ENCODE results near the gene FBXO15.

FBXO15 gene

GRCh38 chr18:74178884-74179283 is 31.2 kb upstream of the FBXO15 start:
- Histone ChIP-seq H3K9me3 (replicated peaks in 1 of 2; ENCODE audit: control insufficient read depth in 2 of 2, insufficient read depth in 1 of 2, low read depth in 1 of 2, low read length in 2 of 2) (peaks cover 0 to 1% of the 10 kb centered on the region in 2 donors), H3K14ac (ENCODE audit: low read length) (no peak overlapping the region), H3K79me1 (ENCODE audit: low read depth, low read length) (no peaks in the 10 kb centered on the region), H3K18ac (ENCODE audit: low read length) (no peak overlapping the region), H2BK15ac (ENCODE audit: low read length) (no peak overlapping the region), H3K4me2 (ENCODE audit: insufficient read depth, low read length, poor library complexity, severe bottlenecking) (no peak overlapping the region), H3K9ac (ENCODE audit: low read depth, low read length, poor library complexity) (no peak overlapping the region), H4K8ac (ENCODE audit: low read depth, low read length) (no peak overlapping the region), H3K27me3 (ENCODE audit: control insufficient read depth in 3 of 3, insufficient read depth in 3 of 3, low read depth in 1 of 3, low read length in 3 of 3) (peaks cover 0 to 39% (median 0%) of the 10 kb centered on the region in 3 experiments), H2AFZ (ENCODE audit: low read length) (no peak overlapping the region), H3K4ac (ENCODE audit: low read length) (no peak overlapping the region), H3K27ac (replicated peaks; ENCODE audit: low read length) (no peak overlapping the region), H3K36me3 (replicated peaks in 1 of 2; ENCODE audit: control insufficient read depth in 2 of 2, insufficient read depth in 2 of 2, low read length in 2 of 2) (no peaks in the 10 kb centered on the region), H3K23ac (ENCODE audit: low read depth, low read length, poor library complexity) (no peak overlapping the region), H3K4me3 (ENCODE audit: low read length in 2 of 2) (no peak overlapping the region), H2AK5ac (ENCODE audit: low read depth, low read length) (no peak overlapping the region), H2BK5ac (ENCODE audit: low read length) (no peak overlapping the region), H2BK120ac (ENCODE audit: low read depth, low read length) (no peak overlapping the region), H2BK12ac (ENCODE audit: low read length) (no peak overlapping the region), H4K91ac (ENCODE audit: low read depth, low read length, poor library complexity) (no peak overlapping the region), H3K4me1 (ENCODE audit: control insufficient read depth in 2 of 2, insufficient read depth in 1 of 2, low read depth in 1 of 2, low read length in 2 of 2) (no peaks in the 10 kb centered on the region)
- no peak for DNase-seq (ENCODE audit: low spot score)
- no CpG with 5 or more reads among the region's 1 CpG for WGBS, 2 donors (ENCODE audit: extremely low coverage in 2 of 2, insufficient read length in 2 of 2, insufficient replicate concordance in 1 of 2)

DNA sequence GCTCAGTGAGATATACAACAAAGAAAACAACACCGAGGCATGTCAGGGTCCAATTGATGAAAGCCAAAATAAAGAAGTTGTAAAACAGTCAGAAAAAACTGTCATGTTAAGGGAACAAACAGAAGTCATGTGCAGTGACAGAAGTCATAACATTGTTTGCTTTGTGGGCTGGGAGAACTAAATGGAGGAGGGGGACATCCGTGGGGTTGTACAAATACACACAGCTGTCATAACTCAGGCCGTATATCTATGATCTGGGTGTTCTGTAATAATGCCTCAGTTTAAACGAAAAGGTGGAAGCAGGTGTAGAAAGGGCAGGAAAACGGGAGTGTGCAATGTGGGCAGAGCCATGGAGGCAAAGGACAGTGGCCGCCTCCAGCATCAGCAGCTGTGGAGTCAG is 28.0 kb upstream of the FBXO15 start:
- no peak overlapping the region for H3K18ac ChIP-seq (ENCODE audit: low read length)
- H3K79me1 ChIP-seq (ENCODE audit: low read depth, low read length): peaks cover 3% of the 10 kb centered on the region
- H4K8ac ChIP-seq (ENCODE audit: low read depth, low read length): no peak overlapping the region
- no peak overlapping the region for H3K23ac ChIP-seq (ENCODE audit: low read depth, low read length, poor library complexity)
- WGBS, 2 donors (ENCODE audit: extremely low coverage in 2 of 2, insufficient read length in 2 of 2, insufficient replicate concordance in 1 of 2): no CpG with 5 or more reads among the region's 6 CpGs
- no peak overlapping the region for H3K4me2 ChIP-seq (ENCODE audit: insufficient read depth, low read length, poor library complexity, severe bottlenecking)
- no peak overlapping the region for H3K14ac ChIP-seq (ENCODE audit: low read length)
- no peak overlapping the region for H3K9ac ChIP-seq (ENCODE audit: low read depth, low read length, poor library complexity)
- no peak overlapping the region for H2BK120ac ChIP-seq (ENCODE audit: low read depth, low read length)
- no peak overlapping the region for H3K27ac ChIP-seq (replicated peaks; ENCODE audit: low read length)
- H2BK15ac ChIP-seq (ENCODE audit: low read length): no peak overlapping the region
- no peaks in the 10 kb centered on the region for H3K36me3 ChIP-seq (replicated peaks in 1 of 2; ENCODE audit: control insufficient read depth in 2 of 2, insufficient read depth in 2 of 2, low read length in 2 of 2)
- H3K4me1 ChIP-seq (ENCODE audit: control insufficient read depth in 2 of 2, insufficient read depth in 1 of 2, low read depth in 1 of 2, low read length in 2 of 2): no peaks in the 10 kb centered on the region
- H3K4ac ChIP-seq (ENCODE audit: low read length): no peak overlapping the region
- H3K9me3 ChIP-seq (replicated peaks in 1 of 2; ENCODE audit: control insufficient read depth in 2 of 2, insufficient read depth in 1 of 2, low read depth in 1 of 2, low read length in 2 of 2): peaks cover 0 to 1% of the 10 kb centered on the region in 2 donors
- H2BK5ac ChIP-seq (ENCODE audit: low read length): no peak overlapping the region
- no peak overlapping the region for H4K91ac ChIP-seq (ENCODE audit: low read depth, low read length, poor library complexity)
- no peak for DNase-seq (ENCODE audit: low spot score)
- H3K27me3 ChIP-seq (ENCODE audit: control insufficient read depth in 3 of 3, insufficient read depth in 3 of 3, low read depth in 1 of 3, low read length in 3 of 3): peaks cover 0 to 36% (median 0%) of the 10 kb centered on the region in 3 experiments
- no peak overlapping the region for H2AFZ ChIP-seq (ENCODE audit: low read length)
- no peak overlapping the region for H3K4me3 ChIP-seq (ENCODE audit: low read length in 2 of 2)
- no peak overlapping the region for H2AK5ac ChIP-seq (ENCODE audit: low read depth, low read length)
- no peak overlapping the region for H2BK12ac ChIP-seq (ENCODE audit: low read length)

DNA sequence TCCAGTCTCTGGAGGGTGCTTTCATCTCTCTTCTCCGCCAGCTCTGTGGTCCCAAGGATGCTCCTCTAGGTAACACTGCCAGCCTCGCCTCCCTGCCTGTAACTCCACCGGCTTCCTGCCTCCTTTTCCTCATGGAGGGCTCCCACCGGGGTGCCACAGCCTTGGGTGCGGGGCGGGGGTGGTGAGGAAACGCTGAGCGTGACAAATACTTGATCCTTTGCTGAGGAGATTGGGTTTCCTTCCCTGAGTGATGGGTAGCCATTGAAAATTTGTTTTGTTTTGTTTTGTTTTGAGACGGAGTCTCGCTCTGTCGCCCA is 25.8 kb upstream of the FBXO15 start:
- H3K27me3 ChIP-seq (ENCODE audit: control insufficient read depth in 3 of 3, insufficient read depth in 3 of 3, low read depth in 1 of 3, low read length in 3 of 3): peaks cover 0 to 20% (median 0%) of the 10 kb centered on the region in 3 experiments
- DNase-seq (ENCODE audit: low spot score): no peak

DNA sequence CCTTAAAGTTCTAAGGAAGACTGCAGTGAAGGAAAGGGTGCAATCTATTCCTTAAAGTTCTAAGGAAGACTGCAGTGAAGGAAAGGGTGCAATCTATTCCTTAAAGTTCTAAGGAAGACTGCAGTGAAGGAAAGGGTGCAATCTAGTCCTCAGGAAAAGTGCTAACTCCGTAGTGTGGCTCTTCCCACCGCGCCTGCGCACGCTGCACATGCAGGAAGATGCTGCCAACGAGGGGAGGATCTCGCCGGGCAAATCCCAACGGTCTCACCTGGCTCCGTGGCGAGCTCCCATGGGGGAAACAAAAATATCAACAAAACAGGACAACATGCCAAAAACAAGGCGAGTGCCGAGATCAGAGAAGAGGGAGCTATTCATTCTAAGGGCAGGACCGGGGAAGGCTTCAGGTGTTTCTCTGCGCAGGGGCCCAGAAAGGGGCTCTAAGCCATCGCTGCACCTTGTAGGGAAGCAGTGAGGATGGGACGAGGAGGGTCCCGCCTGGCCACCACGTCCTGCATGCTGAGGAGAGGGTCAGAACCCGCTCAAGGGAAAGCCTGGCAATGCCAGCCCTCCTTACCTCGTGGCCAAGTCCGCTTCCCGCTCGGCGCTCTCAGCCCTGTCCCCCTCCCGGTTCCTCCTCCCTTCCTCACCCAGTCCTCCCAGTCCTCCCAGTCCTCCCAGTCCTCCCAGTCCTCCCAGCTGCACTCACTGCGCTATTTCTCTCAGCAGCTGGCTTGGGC is 25.2 kb upstream of the FBXO15 start:
- peak overlapping the region; percentile 65 for H3K14ac ChIP-seq (ENCODE audit: low read length)
- no peak overlapping the region for H3K23ac ChIP-seq (ENCODE audit: low read depth, low read length, poor library complexity)
- H3K27ac ChIP-seq (replicated peaks; ENCODE audit: low read length): no peak overlapping the region
- no peak for DNase-seq (ENCODE audit: low spot score)
- no peaks in the 10 kb centered on the region for H3K36me3 ChIP-seq (replicated peaks in 1 of 2; ENCODE audit: control insufficient read depth in 2 of 2, insufficient read depth in 2 of 2, low read length in 2 of 2)
- H3K27me3 ChIP-seq (ENCODE audit: control insufficient read depth in 3 of 3, insufficient read depth in 3 of 3, low read depth in 1 of 3, low read length in 3 of 3): peaks cover 0 to 19% (median 0%) of the 10 kb centered on the region in 3 experiments
- H3K4me3 ChIP-seq (ENCODE audit: low read length in 2 of 2): no peak overlapping the region
- no peak overlapping the region for H3K4me2 ChIP-seq (ENCODE audit: insufficient read depth, low read length, poor library complexity, severe bottlenecking)
- peaks cover 0 to 1% of the 10 kb centered on the region in 2 donors for H3K9me3 ChIP-seq (replicated peaks in 1 of 2; ENCODE audit: control insufficient read depth in 2 of 2, insufficient read depth in 1 of 2, low read depth in 1 of 2, low read length in 2 of 2)
- H2BK5ac ChIP-seq (ENCODE audit: low read length): no peak overlapping the region
- H4K91ac ChIP-seq (ENCODE audit: low read depth, low read length, poor library complexity): no peak overlapping the region
- no peak overlapping the region for H3K9ac ChIP-seq (ENCODE audit: low read depth, low read length, poor library complexity)
- peak overlapping the region; percentile 48 for H2AK5ac ChIP-seq (ENCODE audit: low read depth, low read length)
- no CpG with 5 or more reads among the region's 27 CpGs for WGBS, 2 donors (ENCODE audit: extremely low coverage in 2 of 2, insufficient read length in 2 of 2, insufficient replicate concordance in 1 of 2)
- H3K18ac ChIP-seq (ENCODE audit: low read length): no peak overlapping the region
- H2BK12ac ChIP-seq (ENCODE audit: low read length): peak overlapping the region; percentile 51
- no peak overlapping the region for H2AFZ ChIP-seq (ENCODE audit: low read length)
- peaks cover 3% of the 10 kb centered on the region for H3K79me1 ChIP-seq (ENCODE audit: low read depth, low read length)
- no peaks in the 10 kb centered on the region for H3K4me1 ChIP-seq (ENCODE audit: control insufficient read depth in 2 of 2, insufficient read depth in 1 of 2, low read depth in 1 of 2, low read length in 2 of 2)
- peak overlapping the region; percentile 79 for H2BK15ac ChIP-seq (ENCODE audit: low read length)
- H4K8ac ChIP-seq (ENCODE audit: low read depth, low read length): peak overlapping the region; percentile 9
- no peak overlapping the region for H2BK120ac ChIP-seq (ENCODE audit: low read depth, low read length)
- H3K4ac ChIP-seq (ENCODE audit: low read length): no peak overlapping the region

More for the DNA sequence above, 25.8 kb upstream of the FBXO15 start:
- Histone ChIP-seq H3K4me3 (ENCODE audit: low read length in 2 of 2) (no peak overlapping the region), H3K4me1 (ENCODE audit: control insufficient read depth in 2 of 2, insufficient read depth in 1 of 2, low read depth in 1 of 2, low read length in 2 of 2) (no peaks in the 10 kb centered on the region), H3K18ac (ENCODE audit: low read length) (no peak overlapping the region), H2BK15ac (ENCODE audit: low read length) (no peak overlapping the region), H2AK5ac (ENCODE audit: low read depth, low read length) (peak overlapping the region; percentile 48), H3K9ac (ENCODE audit: low read depth, low read length, poor library complexity) (no peak overlapping the region), H3K4me2 (ENCODE audit: insufficient read depth, low read length, poor library complexity, severe bottlenecking) (no peak overlapping the region), H3K27ac (replicated peaks; ENCODE audit: low read length) (no peak overlapping the region), H2BK5ac (ENCODE audit: low read length) (no peak overlapping the region), H3K14ac (ENCODE audit: low read length) (peak overlapping the region; percentile 65), H3K4ac (ENCODE audit: low read length) (no peak overlapping the region), H3K79me1 (ENCODE audit: low read depth, low read length) (peaks cover 3% of the 10 kb centered on the region), H2BK120ac (ENCODE audit: low read depth, low read length) (no peak overlapping the region), H4K8ac (ENCODE audit: low read depth, low read length) (peak overlapping the region; percentile 9), H3K9me3 (replicated peaks in 1 of 2; ENCODE audit: control insufficient read depth in 2 of 2, insufficient read depth in 1 of 2, low read depth in 1 of 2, low read length in 2 of 2) (peaks cover 0 to 1% of the 10 kb centered on the region in 2 donors), H3K23ac (ENCODE audit: low read depth, low read length, poor library complexity) (no peak overlapping the region), H2BK12ac (ENCODE audit: low read length) (peak overlapping the region; percentile 51), H3K36me3 (replicated peaks in 1 of 2; ENCODE audit: control insufficient read depth in 2 of 2, insufficient read depth in 2 of 2, low read length in 2 of 2) (no peaks in the 10 kb centered on the region), H2AFZ (ENCODE audit: low read length) (no peak overlapping the region), H4K91ac (ENCODE audit: low read depth, low read length, poor library complexity) (no peak overlapping the region)
- WGBS, 2 donors (ENCODE audit: extremely low coverage in 2 of 2, insufficient read length in 2 of 2, insufficient replicate concordance in 1 of 2): no CpG with 5 or more reads among the region's 11 CpGs

All from neuronal stem cell (in vitro differentiated cells).